CD4-positive, alpha-beta T cell (primary cell): ENCODE results near the gene TRAPPC2L. TPM values are rescaled to one million over a fixed set of nuclear protein-coding genes. Genes with fewer than 3 reads are reported as not detected.

Experiments used
- ATAC-seq: fragments of 200-7000 bp; cut with Tn5 transposase; one replicate; pipeline ENCODE4 v1.10.0; 2022; ENCODE audit warnings: mild to moderate bottlenecking; ENCODE audit not compliant: poor library complexity
- CTCF ChIA-PET: fragments of 350-600 bp; sonication (Branson Sonifier 250); formaldehyde crosslinking; loops from one replicate; lab custom pipeline; 2021; ENCODE audit warnings: antibody characterized with exemption, inconsistent platforms; lab: Charles Lee
- POLR2A ChIA-PET: fragments of 350-600 bp; sonication (Branson Sonifier 250); formaldehyde crosslinking; loops from one replicate; lab custom pipeline; 2021; ENCODE audit warnings: antibody characterized with exemption, inconsistent platforms; lab: Charles Lee
- DNase-seq, 14 experiments: peaks; one replicate each; pipeline ENCODE4 v3.0.0-alpha.2; 2013 to 2020; ENCODE audit warnings: mixed read lengths in 2 of 14
- H3K27ac ChIP-seq, 2 donors: one replicate each; pipeline versions ENCODE4 v1.5.1 to v1.7.0; 2013; ENCODE audit warnings: low read length in 2 of 2, low read depth in 1 of 2, mild to moderate bottlenecking in 1 of 2
- H3K27me3 ChIP-seq, 2 experiments: 1 replicate in 1 of 2; 2 replicates in 1 of 2; pipeline versions ENCODE4 v1.6.1 to v1.7.0; 2013; ENCODE audit warnings: low read length in 2 of 2, control low read depth in 1 of 2, mild to moderate bottlenecking in 1 of 2, moderate library complexity in 1 of 2; ENCODE audit not compliant: insufficient read depth in 2 of 2, control insufficient read depth in 1 of 2
- H3K36me3 ChIP-seq: one replicate; pipeline ENCODE4 v1.6.1; 2013; ENCODE audit warnings: low read length, control low read depth; ENCODE audit not compliant: insufficient read depth
- H3K4me1 ChIP-seq: one replicate; pipeline ENCODE4 v1.6.1; 2013; ENCODE audit warnings: low read length, control low read depth; ENCODE audit not compliant: insufficient read depth
- H3K4me3 ChIP-seq: one replicate; pipeline ENCODE4 v1.5.1; 2013; ENCODE audit warnings: mild to moderate bottlenecking, low read length, moderate library complexity
- H3K9me3 ChIP-seq, 2 experiments: 1 replicate in 1 of 2; 2 replicates in 1 of 2; pipeline versions ENCODE4 v1.6.1 to v1.7.0; 2013; ENCODE audit warnings: low read length in 2 of 2, mild to moderate bottlenecking in 2 of 2, control low read depth in 1 of 2, moderate library complexity in 1 of 2; ENCODE audit not compliant: control insufficient read depth in 1 of 2, insufficient read depth in 1 of 2
- H3K27ac Mint-ChIP-seq: one replicate; pipeline ENCODE4 v1.8.0; 2020; ENCODE audit warnings: mixed read lengths
- H3K27me3 Mint-ChIP-seq: one replicate; pipeline ENCODE4 v1.8.0; 2021; ENCODE audit warnings: mixed read lengths
- H3K36me3 Mint-ChIP-seq: one replicate; pipeline ENCODE4 v1.8.0; 2021; ENCODE audit warnings: low read depth, mixed read lengths
- H3K4me1 Mint-ChIP-seq: one replicate; pipeline ENCODE4 v1.8.0; 2021; ENCODE audit warnings: low read depth, mixed read lengths
- H3K4me3 Mint-ChIP-seq: one replicate; pipeline ENCODE4 v1.8.0; 2020; ENCODE audit warnings: mild to moderate bottlenecking, mixed read lengths
- H3K9me3 Mint-ChIP-seq: one replicate; pipeline ENCODE4 v1.8.0; 2020; ENCODE audit warnings: mixed read lengths
- intact Hi-C, 2 experiments: fragments of 100-400 bp; cut with DNase I in 1 of 2; cut with micrococcal nuclease in 1 of 2; formaldehyde crosslinking; loops; one replicate each; pipeline versions ENCODE4 v1.15.1 to v1.9.0; 2023 to 2025; cut with DNase I, micrococcal nuclease
- total RNA-seq, 174 experiments: library from RNA in 2 of 174; stranded (reverse) in 2 of 174; gene quantifications; one replicate each; pipeline ENCODE4 v1.2.3 and lab custom pipeline; 2021 to 2026
- TF ChIP-seq, protein P1 (sequence below): fragments of 200-600 bp; IDR thresholded peaks from one replicate; pipeline ENCODE4 v1.8.0; 2022; ENCODE audit warnings: antibody characterized with exemption, mild to moderate bottlenecking

TRAPPC2L gene
- total RNA-seq, 2 experiments from 2014 or later: 48.0 to 48.2 TPM

DNA sequence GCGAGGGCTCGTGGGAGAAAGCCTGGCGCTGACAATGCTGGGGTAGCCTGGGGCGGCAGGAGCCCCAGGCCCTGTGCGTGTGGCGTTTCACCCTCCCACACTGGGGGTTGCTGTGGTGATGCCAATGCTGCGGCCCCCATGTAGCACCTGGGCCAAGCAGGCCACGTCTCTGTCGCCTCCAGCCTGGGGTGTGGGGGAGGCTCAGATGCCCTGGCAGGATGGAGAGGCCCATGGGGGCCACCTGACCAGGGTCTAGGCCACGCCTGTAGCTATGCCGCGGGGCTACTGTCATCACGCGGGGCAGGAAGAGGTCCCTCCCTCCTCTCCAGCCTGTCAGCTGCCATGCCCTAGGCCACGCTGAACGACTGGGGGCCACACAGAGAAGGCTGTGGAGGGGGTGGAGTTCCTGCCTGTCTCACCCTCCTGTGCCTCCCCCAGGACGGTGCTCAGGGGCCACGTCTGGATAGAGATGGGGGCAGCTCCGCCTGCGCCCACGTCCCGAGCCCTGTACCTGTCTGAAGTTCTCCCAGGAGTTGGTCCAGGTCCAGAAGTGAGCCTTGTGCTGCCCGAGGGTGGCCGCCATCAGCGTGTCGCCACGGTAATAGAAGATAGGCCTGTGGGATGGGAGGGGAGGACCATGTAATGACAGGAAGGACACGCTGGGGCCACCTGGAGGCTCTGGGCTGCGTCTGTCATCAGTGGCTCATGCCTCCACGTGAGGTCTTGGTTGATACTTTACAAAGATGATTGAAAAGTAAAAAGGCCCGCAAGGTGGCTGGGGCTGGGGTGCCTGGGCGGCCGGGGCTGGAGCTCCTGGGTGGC, 32.5 kb upstream of the TRAPPC2L start:
- no peaks in the 10 kb centered on the region for H3K9me3 Mint-ChIP-seq
- Histone ChIP-seq H3K27ac (no peak overlapping the region), H3K9me3 (no peaks in the 10 kb centered on the region), H3K36me3 (peaks cover 28% of the 10 kb centered on the region), H3K27me3 (no peaks in the 10 kb centered on the region), H3K4me1 (no peaks in the 10 kb centered on the region), H3K4me3 (no peak overlapping the region)
- no peaks in the 10 kb centered on the region for H3K27me3 Mint-ChIP-seq
- ChIA-PET CTCF (no interaction called here), POLR2A (no interaction called here)
- intact Hi-C loops: no loop called here
- peaks cover 6% of the 10 kb centered on the region for H3K36me3 Mint-ChIP-seq
- H3K4me1 Mint-ChIP-seq: no peaks in the 10 kb centered on the region
- TF ChIP-seq, protein P1, sequence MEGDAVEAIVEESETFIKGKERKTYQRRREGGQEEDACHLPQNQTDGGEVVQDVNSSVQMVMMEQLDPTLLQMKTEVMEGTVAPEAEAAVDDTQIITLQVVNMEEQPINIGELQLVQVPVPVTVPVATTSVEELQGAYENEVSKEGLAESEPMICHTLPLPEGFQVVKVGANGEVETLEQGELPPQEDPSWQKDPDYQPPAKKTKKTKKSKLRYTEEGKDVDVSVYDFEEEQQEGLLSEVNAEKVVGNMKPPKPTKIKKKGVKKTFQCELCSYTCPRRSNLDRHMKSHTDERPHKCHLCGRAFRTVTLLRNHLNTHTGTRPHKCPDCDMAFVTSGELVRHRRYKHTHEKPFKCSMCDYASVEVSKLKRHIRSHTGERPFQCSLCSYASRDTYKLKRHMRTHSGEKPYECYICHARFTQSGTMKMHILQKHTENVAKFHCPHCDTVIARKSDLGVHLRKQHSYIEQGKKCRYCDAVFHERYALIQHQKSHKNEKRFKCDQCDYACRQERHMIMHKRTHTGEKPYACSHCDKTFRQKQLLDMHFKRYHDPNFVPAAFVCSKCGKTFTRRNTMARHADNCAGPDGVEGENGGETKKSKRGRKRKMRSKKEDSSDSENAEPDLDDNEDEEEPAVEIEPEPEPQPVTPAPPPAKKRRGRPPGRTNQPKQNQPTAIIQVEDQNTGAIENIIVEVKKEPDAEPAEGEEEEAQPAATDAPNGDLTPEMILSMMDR: no peak
- DNase-seq (no peak), ATAC-seq (no peak)
- H3K27ac Mint-ChIP-seq: no peak overlapping the region
- H3K4me3 Mint-ChIP-seq: no peak overlapping the region

DNA sequence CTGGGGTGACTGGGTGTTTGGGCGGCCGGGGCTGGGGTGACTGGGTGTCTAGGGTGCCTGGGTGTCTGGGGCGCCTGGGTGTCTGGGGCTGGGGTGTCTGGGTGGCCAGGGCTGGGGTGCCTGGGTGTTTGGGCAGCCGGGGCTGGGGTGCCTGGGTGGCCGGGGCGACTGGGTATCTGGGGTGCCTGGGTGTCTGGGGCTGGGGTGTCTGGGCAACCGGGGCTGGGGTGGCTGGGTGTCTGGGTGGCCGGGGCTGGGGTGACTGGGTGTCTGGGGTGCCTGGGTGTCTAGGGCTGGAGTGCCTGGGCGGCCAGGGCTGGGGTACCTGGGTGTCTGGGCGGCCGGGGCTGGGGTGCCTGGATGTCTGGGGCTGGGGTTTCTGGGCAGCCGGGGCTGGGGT, 31.8 kb upstream of the TRAPPC2L start:
- Mint-ChIP-seq H3K27ac (no peak overlapping the region), H3K36me3 (peaks cover 6% of the 10 kb centered on the region), H3K4me1 (no peaks in the 10 kb centered on the region), H3K27me3 (no peaks in the 10 kb centered on the region), H3K4me3 (no peak overlapping the region), H3K9me3 (no peaks in the 10 kb centered on the region)
- Histone ChIP-seq H3K4me1 (no peaks in the 10 kb centered on the region), H3K9me3 (no peaks in the 10 kb centered on the region), H3K36me3 (peaks cover 28% of the 10 kb centered on the region), H3K27ac (no peak overlapping the region), H3K4me3 (no peak overlapping the region), H3K27me3 (no peaks in the 10 kb centered on the region)
- TF ChIP-seq, protein P1: no peak
- CTCF ChIA-PET: no interaction called here
- intact Hi-C loops: no loop called here
- DNase-seq (no peak), ATAC-seq (no peak)
- POLR2A ChIA-PET: no interaction called here

DNA sequence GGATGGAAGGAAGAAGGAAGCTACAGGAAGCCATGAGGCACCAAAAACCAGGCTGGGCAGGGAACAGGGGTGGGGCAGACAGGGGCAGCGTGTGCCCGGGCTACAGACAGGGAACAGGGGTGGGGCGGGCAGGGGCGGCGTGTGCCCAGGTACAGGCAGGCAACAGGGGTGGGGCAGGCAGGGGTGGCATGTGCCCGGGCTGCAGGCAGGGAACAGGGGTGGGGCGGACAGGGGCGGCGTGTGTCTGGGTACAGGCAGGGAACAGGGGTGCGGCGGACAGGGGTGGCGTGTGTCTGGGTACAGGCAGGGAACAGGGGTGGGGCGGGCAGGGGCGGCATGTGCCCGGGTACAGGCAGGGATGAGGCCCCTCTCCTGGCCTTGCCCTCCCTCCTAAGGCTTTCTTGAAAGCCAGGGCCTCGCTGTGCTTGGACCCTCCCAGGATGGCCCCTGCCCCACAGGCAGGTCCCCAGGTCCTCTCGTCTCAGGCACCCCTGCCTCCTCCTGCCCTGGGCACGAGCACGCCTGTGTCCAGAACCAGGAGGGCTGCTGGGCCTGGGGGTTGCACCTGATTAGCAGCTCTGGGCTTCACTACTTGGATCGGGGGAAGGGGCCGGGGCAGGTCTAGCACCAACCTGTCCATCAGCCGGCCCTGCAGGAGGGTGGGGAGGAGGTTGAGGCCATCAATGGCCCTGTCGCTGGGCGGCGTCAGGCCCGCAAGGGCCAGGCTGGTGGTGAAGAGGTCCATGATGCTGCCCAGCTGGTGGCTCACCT, 30.7 kb upstream of the TRAPPC2L start:
- no peak overlapping the region for H3K4me3 Mint-ChIP-seq
- intact Hi-C loops: no loop called here
- CTCF ChIA-PET: no interaction called here

More for the DNA sequence above, 30.7 kb upstream of the TRAPPC2L start:
- TF ChIP-seq, protein P1: no peak
- DNase-seq (no peak), ATAC-seq (no peak)
- Histone ChIP-seq H3K4me3 (no peak overlapping the region), H3K9me3 (no peaks in the 10 kb centered on the region), H3K36me3 (peaks cover 23% of the 10 kb centered on the region), H3K4me1 (no peaks in the 10 kb centered on the region), H3K27me3 (no peaks in the 10 kb centered on the region), H3K27ac (no peak overlapping the region)
- H3K27ac Mint-ChIP-seq: no peak overlapping the region
- H3K27me3 Mint-ChIP-seq: no peaks in the 10 kb centered on the region
- H3K9me3 Mint-ChIP-seq: no peaks in the 10 kb centered on the region
- H3K36me3 Mint-ChIP-seq: peaks cover 6% of the 10 kb centered on the region
- H3K4me1 Mint-ChIP-seq: no peaks in the 10 kb centered on the region
- POLR2A ChIA-PET: no interaction called here
